CD4-positive, alpha-beta T cell treated with Interleukin-17A for 4 hours (primary cell): ENCODE data around the gene ANKRD30A.
"Not testable (repeated sequence)": the region's sequence is repeated elsewhere in the genome, so short reads cannot be mapped to it uniquely, and the experiment has no call there.

ENCODE experiments used
- DNase-seq: peaks from one replicate; pipeline ENCODE4 v3.0.0-alpha.2; 2020; ENCODE audit warnings: mixed read lengths

ANKRD30A gene

GRCh38 chr10:37263304-37263703 is 137.9 kb downstream of the ANKRD30A start:
- no peak for DNase-seq

- no peak for DNase-seq
These were observed 142.9 kb downstream of the ANKRD30A start for GRCh38 chr10:37268266-37268665.

DNA sequence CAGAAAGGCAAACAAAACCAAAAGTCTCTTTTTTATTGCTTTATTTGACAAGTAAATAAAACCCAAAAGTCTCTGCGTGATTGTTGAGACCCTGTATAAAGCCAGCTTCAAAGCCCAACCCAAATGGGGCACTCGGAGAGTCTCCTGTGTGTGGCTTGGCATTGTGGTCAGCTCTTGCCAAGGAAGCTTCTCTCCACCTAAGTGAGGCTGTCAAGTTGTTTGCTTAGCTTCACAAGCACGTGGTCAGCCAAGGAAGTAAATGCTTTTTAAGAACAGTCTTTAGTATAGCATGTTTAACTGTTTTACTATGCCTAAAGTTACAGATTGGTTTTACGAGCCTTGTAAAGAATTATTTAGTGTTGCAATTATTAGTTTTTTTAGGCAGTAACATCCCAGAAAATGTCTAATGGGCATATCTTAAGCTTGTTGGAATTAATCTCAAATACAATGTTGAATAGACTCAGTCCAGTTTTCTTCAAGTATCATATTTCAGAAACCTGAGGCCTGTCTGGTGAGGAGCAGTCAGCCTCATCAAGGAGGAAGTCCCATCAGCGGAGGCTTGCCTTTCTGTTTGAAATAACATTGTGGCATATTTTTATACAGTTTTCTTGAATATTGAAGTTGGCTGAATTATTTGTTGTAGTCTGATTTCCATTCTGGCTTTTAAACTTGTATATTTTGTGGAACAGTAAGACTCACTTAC is 144.3 kb downstream of the ANKRD30A start:
- no peak for DNase-seq

DNA sequence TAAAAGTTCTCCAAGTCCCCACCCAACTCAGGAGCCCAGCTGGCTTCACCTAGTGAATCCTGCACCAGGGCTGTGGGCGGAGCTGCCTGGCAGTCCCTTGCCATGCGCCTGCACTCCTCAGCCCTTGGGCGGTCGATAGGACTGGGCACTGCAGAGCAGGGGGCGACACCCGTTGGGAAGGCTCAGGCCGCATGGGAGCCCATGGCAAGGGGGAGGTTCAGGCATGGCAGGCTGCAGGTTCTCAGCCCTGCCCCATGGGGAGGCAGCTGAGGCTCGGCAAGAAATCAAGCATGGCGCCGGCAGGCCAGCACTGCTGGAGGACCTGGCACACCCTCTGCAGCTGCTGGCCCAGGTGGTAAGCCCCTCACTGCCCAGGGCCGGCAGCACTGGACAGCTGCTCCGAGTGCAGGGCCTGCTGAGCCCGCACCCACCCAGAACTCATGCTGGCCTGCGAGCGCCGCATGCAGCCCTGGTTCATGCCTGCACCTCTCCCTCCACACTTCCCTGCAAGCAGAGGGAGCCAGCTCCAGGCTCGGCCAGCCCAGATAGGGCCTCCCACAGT is 149.9 kb downstream of the ANKRD30A start:
- DNase-seq, result no peak

GRCh38 chr10:37285063-37285462 is 159.7 kb downstream of the ANKRD30A start:
- DNase-seq, result no peak

- no peak for DNase-seq
These were observed 164.6 kb downstream of the ANKRD30A start for GRCh38 chr10:37289833-37290464.

- no peak for DNase-seq
These were observed 175.9 kb downstream of the ANKRD30A start for GRCh38 chr10:37301271-37301670.

- no peak for DNase-seq
These were observed 178.6 kb downstream of the ANKRD30A start for GRCh38 chr10:37304036-37304435.

- no peak for DNase-seq
These were observed 189.0 kb downstream of the ANKRD30A start for GRCh38 chr10:37314350-37314749.

- no peak for DNase-seq
These were observed 189.5 kb downstream of the ANKRD30A start for GRCh38 chr10:37314862-37315261.

DNA sequence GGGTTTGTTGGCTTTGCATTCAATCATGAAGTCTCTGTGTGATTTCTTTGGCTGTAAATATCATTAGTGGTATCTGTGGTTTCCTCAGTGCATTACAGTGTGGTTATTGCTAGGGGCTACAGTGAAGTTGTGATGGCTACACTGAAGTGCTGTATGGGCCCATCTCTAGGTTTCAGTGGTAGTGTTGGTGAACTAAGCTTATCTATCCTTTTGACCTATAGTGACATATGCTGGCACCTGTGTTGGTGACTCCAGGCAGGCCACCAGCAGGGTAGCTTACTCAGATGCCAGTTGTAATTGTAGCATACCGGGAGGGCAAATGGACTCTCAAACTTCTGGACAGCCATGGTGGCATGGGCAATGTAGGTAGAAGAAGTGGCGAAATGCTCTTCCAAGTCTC is 219.0 kb downstream of the ANKRD30A start:
- DNase-seq, result no peak

DNA sequence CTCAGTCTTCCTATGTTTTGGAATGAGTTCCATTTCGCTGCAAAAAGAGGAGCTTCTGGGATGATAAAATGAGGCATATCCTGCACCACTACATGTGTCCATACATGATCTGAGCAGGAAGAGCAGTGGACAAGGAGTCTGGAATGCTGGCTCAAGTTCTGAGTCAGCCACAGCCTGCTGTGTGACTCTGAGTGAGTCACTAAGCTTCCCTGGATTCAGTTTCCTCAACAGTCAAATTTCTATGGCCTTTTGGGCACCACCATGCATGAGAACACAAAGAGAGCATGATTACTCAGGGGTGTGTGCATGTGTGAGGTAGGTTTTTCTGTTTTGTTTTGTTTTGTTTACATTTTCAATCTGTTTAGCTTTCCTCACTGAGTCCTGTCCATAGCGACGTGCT is 254.6 kb downstream of the ANKRD30A start:
- DNase-seq, result no peak

DNA sequence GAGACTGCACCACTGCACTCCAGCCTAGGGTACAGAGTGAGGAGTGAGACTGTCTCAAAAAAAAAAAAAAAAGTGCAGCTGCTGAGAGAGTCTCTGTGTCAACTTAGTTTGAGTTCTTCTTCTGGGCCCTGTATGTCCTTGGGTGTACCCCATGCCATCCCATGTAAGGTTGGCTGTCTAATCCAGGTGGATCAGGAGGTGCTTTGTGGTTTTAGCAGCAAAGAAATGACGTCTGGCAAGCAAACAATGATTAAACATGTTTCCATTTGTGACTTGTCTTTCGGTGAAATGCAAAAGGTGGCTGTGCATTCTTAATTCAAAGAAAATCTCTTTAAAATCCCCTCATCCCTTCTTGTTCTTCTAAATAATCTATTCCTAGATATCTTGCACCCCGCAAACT is 255.9 kb downstream of the ANKRD30A start:
- no peak for DNase-seq

DNA sequence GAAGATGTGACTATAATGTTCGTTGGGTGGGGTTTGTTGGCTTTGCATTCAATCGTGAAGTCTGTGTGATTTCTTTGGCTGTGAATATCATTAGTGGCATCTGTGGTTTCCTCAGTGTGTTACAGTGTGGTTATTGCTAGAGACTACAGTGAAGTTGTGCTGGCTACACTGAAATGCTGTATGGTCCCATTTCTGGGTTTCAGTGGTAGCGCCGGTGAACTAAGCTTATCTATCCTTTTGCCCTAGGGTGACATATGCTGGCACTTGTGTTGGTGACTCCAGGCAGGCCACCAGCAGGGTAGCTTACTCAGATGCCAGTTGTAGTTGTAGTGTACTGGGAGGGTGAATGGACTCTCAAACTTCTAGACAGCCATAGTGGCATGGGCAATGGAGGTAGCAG is 259.5 kb downstream of the ANKRD30A start:
- no peak for DNase-seq

DNA sequence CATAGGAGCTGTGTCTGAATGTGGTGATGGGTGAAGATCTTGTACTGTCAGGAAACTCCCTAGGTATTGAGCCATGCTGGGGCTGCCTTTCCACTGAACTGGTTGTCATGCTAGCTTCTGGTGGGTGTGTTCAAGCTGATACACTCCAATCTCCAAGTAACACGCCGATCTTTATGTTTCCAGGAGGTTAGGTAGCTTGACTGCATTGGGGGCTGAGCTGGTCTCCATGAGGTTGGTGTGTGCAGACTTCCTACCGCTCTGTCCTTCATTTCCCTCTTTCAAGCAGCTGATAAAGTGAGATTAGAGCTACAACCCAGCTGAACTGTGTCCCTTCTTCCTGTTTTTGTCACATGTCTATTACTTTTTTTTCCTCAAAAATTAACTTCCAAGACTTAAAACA is 265.5 kb downstream of the ANKRD30A start:
- no peak for DNase-seq

GRCh38 chr10:37400774-37401173 is 275.4 kb downstream of the ANKRD30A start:
- DNase-seq, result not testable (repeated sequence)

- no peak for DNase-seq
These were observed 275.8 kb downstream of the ANKRD30A start for GRCh38 chr10:37401225-37401624.

DNA sequence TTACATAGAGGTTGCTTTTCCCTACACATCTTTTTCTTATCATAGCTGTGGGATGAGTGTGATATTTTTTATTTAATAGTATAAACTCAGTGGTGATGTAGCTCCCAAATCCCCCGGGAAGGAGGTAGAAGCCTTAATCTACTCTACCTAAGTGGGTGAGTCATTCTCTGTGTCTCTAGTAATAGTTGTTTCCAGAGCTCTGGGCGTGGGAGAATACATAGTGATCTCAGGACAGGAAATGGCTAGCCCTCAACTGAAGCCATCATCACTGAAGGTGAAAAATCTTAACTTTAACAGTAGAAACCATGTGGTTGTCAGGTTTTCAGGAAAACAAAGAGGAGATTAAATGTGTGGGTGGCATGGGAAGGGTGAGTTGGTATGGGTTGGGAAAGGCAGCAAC is 278.4 kb downstream of the ANKRD30A start:
- no peak for DNase-seq
